ENCODE data around the gene MESD.

The MESD gene

DNA sequence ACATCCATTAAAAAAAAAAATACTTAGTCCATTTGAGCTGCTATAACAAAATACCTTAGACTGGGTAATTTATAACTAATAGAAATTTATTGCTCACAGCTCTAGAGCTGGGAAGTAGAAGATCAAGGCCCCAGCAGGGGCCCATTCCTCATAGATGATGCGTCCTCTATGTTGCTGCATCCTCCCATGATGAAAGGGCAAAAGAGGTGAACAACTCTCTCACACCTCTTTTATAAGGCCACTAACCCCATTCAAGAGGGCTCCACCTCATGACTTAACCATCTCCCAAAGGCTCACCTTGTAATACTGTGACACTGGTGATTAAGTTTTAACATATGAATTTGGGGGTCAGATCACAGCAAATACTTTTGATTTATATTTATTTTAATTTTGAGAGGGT is 8.1 kb upstream of the MESD start:
- FAIRE-seq (no peak), DNase-seq (ENCODE audit: insufficient read length, low spot score) (no peak)

GRCh38 chr15:80996247-80996646 is 6.6 kb upstream of the MESD start:
- DNase-seq (ENCODE audit: insufficient read length, low spot score) (no peak), FAIRE-seq (no peak)
- TF ChIP-seq POU2F2 (IDR thresholded peaks at IDR 0.05; ENCODE audit: low read depth, low read length) (no peak), SPI1 (IDR thresholded peaks at IDR 0.05; ENCODE audit: low read depth, low read length) (no peak)

More for the DNA sequence above, 8.1 kb upstream of the MESD start:
- TF ChIP-seq POLR2AphosphoS5 (IDR thresholded peaks at IDR 0.05; ENCODE audit: low read depth, low read length) = no peak
- TF ChIP-seq POLR2A (IDR thresholded peaks at IDR 0.05; ENCODE audit: low read depth, low read length) = no peak
- no peak for TF ChIP-seq POU2F2 (IDR thresholded peaks at IDR 0.05; ENCODE audit: low read depth, low read length)
- TF ChIP-seq TAF1 (IDR thresholded peaks at IDR 0.05; ENCODE audit: low read depth, low read length) = no peak
- no peak for TF ChIP-seq SPI1 (IDR thresholded peaks at IDR 0.05; ENCODE audit: low read depth, low read length)
- TF ChIP-seq PAX5 (IDR thresholded peaks at IDR 0.05; ENCODE audit: insufficient read depth, low read length, severe bottlenecking) = no peak

DNA sequence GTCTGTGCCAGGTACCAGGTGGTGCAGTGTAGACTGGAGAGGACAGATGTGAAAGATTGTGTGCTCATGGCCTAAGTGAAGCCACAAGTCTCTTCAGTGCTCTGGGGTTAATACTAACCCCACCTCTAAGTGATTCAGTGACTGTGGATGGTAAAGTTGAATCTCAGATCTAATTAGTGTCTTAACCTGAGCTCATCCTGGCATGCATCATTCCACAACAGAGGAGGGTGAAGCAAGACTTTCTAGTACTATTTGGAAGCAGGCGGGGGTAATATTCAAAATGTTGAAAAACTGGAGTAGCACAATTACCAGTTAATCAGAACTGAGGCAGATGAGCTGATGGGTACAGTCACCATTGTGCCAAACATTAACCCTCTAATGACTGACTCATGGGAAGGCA is 2.8 kb upstream of the MESD start:
- DNase-seq (ENCODE audit: insufficient read length, low spot score) = no peak
- no peak for TF ChIP-seq TAF1 (IDR thresholded peaks at IDR 0.05; ENCODE audit: low read depth, low read length)
- no peak for TF ChIP-seq POLR2AphosphoS5 (IDR thresholded peaks at IDR 0.05; ENCODE audit: low read depth, low read length)
- no peak for TF ChIP-seq PAX5 (IDR thresholded peaks at IDR 0.05; ENCODE audit: insufficient read depth, low read length, severe bottlenecking)
- TF ChIP-seq SPI1 (IDR thresholded peaks at IDR 0.05; ENCODE audit: low read depth, low read length) = no peak
- TF ChIP-seq POLR2A (IDR thresholded peaks at IDR 0.05; ENCODE audit: low read depth, low read length) = no peak
- no peak for TF ChIP-seq POU2F2 (IDR thresholded peaks at IDR 0.05; ENCODE audit: low read depth, low read length)
- FAIRE-seq = no peak

- DNase-seq (ENCODE audit: insufficient read length, low spot score) = no peak
- TF ChIP-seq SPI1 (IDR thresholded peaks at IDR 0.05; ENCODE audit: low read depth, low read length) (no peak), POU2F2 (IDR thresholded peaks at IDR 0.05; ENCODE audit: low read depth, low read length) (no peak), TAF1 (IDR thresholded peaks at IDR 0.05; ENCODE audit: low read depth, low read length) (no peak), POLR2A (IDR thresholded peaks at IDR 0.05; ENCODE audit: low read depth, low read length) (no peak)
- no peak for FAIRE-seq
Measured at GRCh38 chr15:80992006-80992405, 2.4 kb upstream of the MESD start.

GRCh38 chr15:80991421-80991820 is 1.8 kb upstream of the MESD start:
- FAIRE-seq = no peak
- no peak for DNase-seq (ENCODE audit: insufficient read length, low spot score)
- no peak for TF ChIP-seq SPI1 (IDR thresholded peaks at IDR 0.05; ENCODE audit: low read depth, low read length)
- no peak for TF ChIP-seq PAX5 (IDR thresholded peaks at IDR 0.05; ENCODE audit: insufficient read depth, low read length, severe bottlenecking)

DNA sequence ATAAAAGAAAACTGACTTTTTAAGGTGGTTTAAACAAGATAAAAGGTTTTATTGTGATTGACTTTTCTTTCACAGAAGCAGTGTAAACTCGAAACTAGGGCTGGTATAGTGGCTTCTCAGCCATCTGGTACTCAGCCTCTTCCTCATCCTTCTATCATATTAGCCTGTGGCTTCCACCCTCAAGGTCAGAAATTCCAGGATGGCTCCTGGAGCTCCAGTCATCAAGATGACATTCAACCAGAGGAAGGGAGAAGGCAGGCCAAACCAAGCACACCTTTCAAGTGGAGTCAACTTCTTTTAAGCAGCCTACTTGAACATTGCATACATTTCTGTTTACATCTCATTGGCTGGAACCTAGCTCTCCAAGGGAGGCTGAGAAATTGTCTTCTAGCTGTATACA is 1.3 kb upstream of the MESD start:
- no peak for FAIRE-seq
- TF ChIP-seq POLR2AphosphoS5 (IDR thresholded peaks at IDR 0.05; ENCODE audit: low read depth, low read length) (no peak), POLR2A (IDR thresholded peaks at IDR 0.05; ENCODE audit: low read depth, low read length) (no peak), PAX5 (IDR thresholded peaks at IDR 0.05; ENCODE audit: insufficient read depth, low read length, severe bottlenecking) (no peak), TAF1 (IDR thresholded peaks at IDR 0.05; ENCODE audit: low read depth, low read length) (no peak), POU2F2 (IDR thresholded peaks at IDR 0.05; ENCODE audit: low read depth, low read length) (no peak), SPI1 (IDR thresholded peaks at IDR 0.05; ENCODE audit: low read depth, low read length) (no peak)

DNA sequence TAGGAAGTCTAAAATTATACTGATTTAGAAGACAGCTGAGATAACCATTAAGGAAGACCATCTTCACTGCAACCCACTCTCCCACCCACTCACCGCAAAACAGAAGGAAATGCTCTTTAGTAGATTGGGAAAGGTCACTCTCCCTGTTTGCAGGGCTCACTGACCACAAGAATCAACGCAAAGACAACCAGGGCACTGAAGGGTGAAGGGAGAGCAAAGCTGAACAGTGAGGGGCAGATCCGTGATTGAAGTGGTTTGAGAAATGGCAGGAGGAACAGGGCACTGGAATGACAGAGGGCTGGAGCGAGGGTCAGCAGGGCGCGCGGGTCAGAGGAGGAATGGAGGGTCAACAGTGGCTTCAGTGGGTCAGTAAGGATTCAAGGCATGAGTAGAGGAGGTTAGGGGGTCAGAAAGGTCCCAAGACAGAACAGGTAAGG is 520 bp downstream of the MESD start:
- TF ChIP-seq POU2F2 (IDR thresholded peaks at IDR 0.05; ENCODE audit: low read depth, low read length) (no peak), SPI1 (IDR thresholded peaks at IDR 0.05; ENCODE audit: low read depth, low read length) (no peak), POLR2A (IDR thresholded peaks at IDR 0.05; ENCODE audit: low read depth, low read length) (no peak), TAF1 (IDR thresholded peaks at IDR 0.05; ENCODE audit: low read depth, low read length) (no peak), PAX5 (IDR thresholded peaks at IDR 0.05; ENCODE audit: insufficient read depth, low read length, severe bottlenecking) (no peak), POLR2AphosphoS5 (IDR thresholded peaks at IDR 0.05; ENCODE audit: low read depth, low read length) (no peak)
- DNase-seq (ENCODE audit: insufficient read length, low spot score) = no peak
- no peak for FAIRE-seq

More for the DNA sequence above, 1.3 kb upstream of the MESD start:
- DNase-seq (ENCODE audit: insufficient read length, low spot score) = no peak

GRCh38 chr15:80988148-80988796 is 1.3 kb downstream of the MESD start:
- FAIRE-seq (no peak), DNase-seq (ENCODE audit: insufficient read length, low spot score) (no peak)
- TF ChIP-seq POU2F2 (IDR thresholded peaks at IDR 0.05; ENCODE audit: low read depth, low read length) = no peak
- TF ChIP-seq SPI1 (IDR thresholded peaks at IDR 0.05; ENCODE audit: low read depth, low read length) = no peak

GRCh38 chr15:80986487-80986886 is 3.1 kb downstream of the MESD start:
- TF ChIP-seq POLR2AphosphoS5 (IDR thresholded peaks at IDR 0.05; ENCODE audit: low read depth, low read length) = no peak
- no peak for TF ChIP-seq PAX5 (IDR thresholded peaks at IDR 0.05; ENCODE audit: insufficient read depth, low read length, severe bottlenecking)
- no peak for TF ChIP-seq TAF1 (IDR thresholded peaks at IDR 0.05; ENCODE audit: low read depth, low read length)
- TF ChIP-seq SPI1 (IDR thresholded peaks at IDR 0.05; ENCODE audit: low read depth, low read length) = no peak
- no peak for TF ChIP-seq POU2F2 (IDR thresholded peaks at IDR 0.05; ENCODE audit: low read depth, low read length)
- TF ChIP-seq POLR2A (IDR thresholded peaks at IDR 0.05; ENCODE audit: low read depth, low read length) = no peak
- DNase-seq (ENCODE audit: insufficient read length, low spot score) = no peak
- no peak for FAIRE-seq

GRCh38 chr15:80985981-80986380 is 3.6 kb downstream of the MESD start:
- no peak for TF ChIP-seq POLR2A (IDR thresholded peaks at IDR 0.05; ENCODE audit: low read depth, low read length)
- DNase-seq (ENCODE audit: insufficient read length, low spot score) = no peak
- no peak for FAIRE-seq

DNA sequence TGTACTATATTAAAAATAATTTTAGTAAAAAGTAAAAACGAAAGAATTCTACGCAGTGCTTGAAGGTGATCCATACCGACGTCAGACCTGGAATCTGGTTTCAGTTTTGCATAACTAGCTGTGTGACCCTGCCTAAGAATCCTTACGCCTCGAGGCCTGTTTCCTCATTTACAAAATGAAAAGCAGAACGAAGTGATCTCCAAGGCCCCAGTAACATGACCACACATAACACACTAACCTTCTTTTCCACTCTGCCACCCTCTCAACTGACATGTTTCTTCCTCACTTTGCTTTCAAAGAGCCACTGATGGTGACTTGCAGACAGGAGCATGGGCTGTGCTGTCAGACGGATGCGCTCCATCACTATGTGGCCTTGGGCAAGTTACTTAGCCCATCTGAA is 4.8 kb downstream of the MESD start:
- DNase-seq (ENCODE audit: insufficient read length, low spot score) (no peak), FAIRE-seq (no peak)
- no peak for TF ChIP-seq POLR2AphosphoS5 (IDR thresholded peaks at IDR 0.05; ENCODE audit: low read depth, low read length)
- peak; percentile 36; the same call in 1 of the 2 replicates for TF ChIP-seq SPI1 (IDR thresholded peaks at IDR 0.05; ENCODE audit: low read depth, low read length)
- peak; percentile 26; the same call in 1 of the 2 replicates for TF ChIP-seq POLR2A (IDR thresholded peaks at IDR 0.05; ENCODE audit: low read depth, low read length)
- no peak for TF ChIP-seq TAF1 (IDR thresholded peaks at IDR 0.05; ENCODE audit: low read depth, low read length)
- no peak for TF ChIP-seq POU2F2 (IDR thresholded peaks at IDR 0.05; ENCODE audit: low read depth, low read length)
- no peak for TF ChIP-seq PAX5 (IDR thresholded peaks at IDR 0.05; ENCODE audit: insufficient read depth, low read length, severe bottlenecking)

Data from GM12891 (cell line).